HG03135 (cell line): ENCODE data around the gene CUBN.
"Not testable (repeated sequence)": the region's sequence is repeated elsewhere in the genome, so short reads cannot be mapped to it uniquely, and the experiment has no call there.

Source experiments
- ATAC-seq: cut with Tn5 transposase; IDR thresholded peaks from one replicate; pipeline ENCODE4 v1.9.1; 2021; ENCODE audit warnings: mild to moderate bottlenecking, moderate library complexity; ENCODE audit not compliant: unreplicated experiment

CUBN gene

GRCh38 chr10:17141504-17142229 is 12.1 kb upstream of the CUBN start:
- ATAC-seq: no peak

GRCh38 chr10:17140386-17140761 is 10.8 kb upstream of the CUBN start:
- no peak for ATAC-seq

- ATAC-seq: no peak
Observed at GRCh38 chr10:17138460-17139042, 8.9 kb upstream of the CUBN start.

- ATAC-seq: no peak
Observed at GRCh38 chr10:17134737-17135260, 5.2 kb upstream of the CUBN start.

- no peak for ATAC-seq
Observed at GRCh38 chr10:17134282-17134681, 4.7 kb upstream of the CUBN start.

GRCh38 chr10:17128261-17128660 is 1.4 kb downstream of the CUBN start:
- no peak for ATAC-seq

- ATAC-seq: no peak
Observed at GRCh38 chr10:17126327-17126726, 3.3 kb downstream of the CUBN start.

GRCh38 chr10:17125206-17125893 is 4.3 kb downstream of the CUBN start:
- ATAC-seq: no peak

GRCh38 chr10:17123961-17124360 is 5.7 kb downstream of the CUBN start:
- ATAC-seq: no peak

- no peak for ATAC-seq
Observed at GRCh38 chr10:17122726-17123661, 6.6 kb downstream of the CUBN start.

GRCh38 chr10:17122052-17122451 is 7.6 kb downstream of the CUBN start:
- no peak for ATAC-seq

- no peak for ATAC-seq
Observed at GRCh38 chr10:17120694-17121093, 8.9 kb downstream of the CUBN start.

- no peak for ATAC-seq
Observed at GRCh38 chr10:17119845-17120244, 9.8 kb downstream of the CUBN start.

- no peak for ATAC-seq
Observed at GRCh38 chr10:17116193-17116592, 13.4 kb downstream of the CUBN start.

GRCh38 chr10:17115683-17116082 is 13.9 kb downstream of the CUBN start:
- ATAC-seq: no peak

- ATAC-seq: not testable (repeated sequence)
Observed at GRCh38 chr10:17114878-17115444, 14.7 kb downstream of the CUBN start.

GRCh38 chr10:17113889-17114540 is 15.6 kb downstream of the CUBN start:
- no peak for ATAC-seq

GRCh38 chr10:17113346-17113745 is 16.3 kb downstream of the CUBN start:
- no peak for ATAC-seq

GRCh38 chr10:17112566-17112965 is 17.0 kb downstream of the CUBN start:
- ATAC-seq: no peak
